Left ventricle myocardium inferior (tissue), 1 donor: ENCODE measurements around the gene ZFP90. TPM values are rescaled to one million over a fixed set of nuclear protein-coding genes. Genes with fewer than 3 reads are reported as not detected.

Experiments used
- DNase-seq: peaks from one replicate; pipeline ENCODE4 v3.0.0-alpha.2; 2020
- H3K27ac ChIP-seq: fragments of 200-600 bp; replicated peaks from 2 replicates; pipeline ENCODE4 v1.8.0; 2021
- H3K27me3 ChIP-seq: fragments of 200-600 bp; 2 replicates; pipeline ENCODE4 v1.8.0; 2021; ENCODE audit warnings: low read depth
- H3K36me3 ChIP-seq: fragments of 200-600 bp; 2 replicates; pipeline ENCODE4 v1.8.0; 2021
- H3K4me1 ChIP-seq: fragments of 200-600 bp; 2 replicates; pipeline ENCODE4 v1.8.0; 2021
- H3K4me3 ChIP-seq: fragments of 200-600 bp; 2 replicates; pipeline ENCODE4 v1.8.0; 2021; ENCODE audit warnings: mild to moderate bottlenecking, moderate library complexity
- H3K9me3 ChIP-seq: fragments of 200-600 bp; replicated peaks from 2 replicates; pipeline ENCODE4 v1.8.0; 2021
- intact Hi-C: fragments of 100-400 bp; cut with micrococcal nuclease; formaldehyde crosslinking; loops from one replicate; pipeline ENCODE4 v1.11.0; 2022
- total RNA-seq: library from RNA; stranded (reverse); fragmentation: NEBNext Ultra II Directional; extraction: Animal tissue kit (Norgen Biotek cat#: 25700); gene quantifications from one replicate; pipeline ENCODE4 v1.2.1, GENCODE V29; 2021
- TF ChIP-seq, protein P1 (sequence below): fragments of 200-600 bp; IDR thresholded peaks from 2 replicates; pipeline ENCODE4 v1.8.0; 2021; ENCODE audit warnings: antibody characterized with exemption, mild to moderate bottlenecking, borderline replicate concordance
- donor health status: DM: no; HTN: yes; CAD: no; lungs with severe emphysema.

The ZFP90 gene
- total RNA-seq, 1 donor from 2014 or later, result 11.0 TPM

DNA sequence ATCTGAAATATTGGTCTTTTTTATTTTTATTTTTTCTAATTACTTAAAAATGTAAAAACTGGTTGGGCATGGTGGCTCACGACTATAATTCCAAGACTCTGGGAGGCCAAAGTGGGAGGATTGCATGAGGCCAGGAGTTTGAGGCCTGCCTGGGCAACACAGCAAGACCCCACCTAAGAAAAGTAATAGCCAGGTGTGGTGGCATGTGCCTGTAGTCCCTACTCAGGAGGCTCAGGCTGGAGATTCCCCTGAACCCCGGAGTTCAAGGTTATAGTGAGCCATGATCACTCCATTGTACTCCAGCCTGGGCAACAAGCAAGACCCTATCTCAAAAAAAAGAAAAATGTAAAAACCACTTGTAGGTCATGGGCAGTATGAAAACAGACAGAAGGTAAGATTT lies 69.2 kb downstream of the ZFP90 start:
- no peaks in the 10 kb centered on the region for H3K27me3 ChIP-seq
- H3K9me3 ChIP-seq, result peaks cover 9% of the 10 kb centered on the region
- no peak overlapping the region for H3K27ac ChIP-seq
- H3K4me3 ChIP-seq, result no peak overlapping the region
- TF ChIP-seq, protein P1, sequence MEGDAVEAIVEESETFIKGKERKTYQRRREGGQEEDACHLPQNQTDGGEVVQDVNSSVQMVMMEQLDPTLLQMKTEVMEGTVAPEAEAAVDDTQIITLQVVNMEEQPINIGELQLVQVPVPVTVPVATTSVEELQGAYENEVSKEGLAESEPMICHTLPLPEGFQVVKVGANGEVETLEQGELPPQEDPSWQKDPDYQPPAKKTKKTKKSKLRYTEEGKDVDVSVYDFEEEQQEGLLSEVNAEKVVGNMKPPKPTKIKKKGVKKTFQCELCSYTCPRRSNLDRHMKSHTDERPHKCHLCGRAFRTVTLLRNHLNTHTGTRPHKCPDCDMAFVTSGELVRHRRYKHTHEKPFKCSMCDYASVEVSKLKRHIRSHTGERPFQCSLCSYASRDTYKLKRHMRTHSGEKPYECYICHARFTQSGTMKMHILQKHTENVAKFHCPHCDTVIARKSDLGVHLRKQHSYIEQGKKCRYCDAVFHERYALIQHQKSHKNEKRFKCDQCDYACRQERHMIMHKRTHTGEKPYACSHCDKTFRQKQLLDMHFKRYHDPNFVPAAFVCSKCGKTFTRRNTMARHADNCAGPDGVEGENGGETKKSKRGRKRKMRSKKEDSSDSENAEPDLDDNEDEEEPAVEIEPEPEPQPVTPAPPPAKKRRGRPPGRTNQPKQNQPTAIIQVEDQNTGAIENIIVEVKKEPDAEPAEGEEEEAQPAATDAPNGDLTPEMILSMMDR, result no peak
- no peaks in the 10 kb centered on the region for H3K4me1 ChIP-seq
- H3K36me3 ChIP-seq, result no peaks in the 10 kb centered on the region
- DNase-seq, result no peak
- intact Hi-C loops, result no loop called here

DNA sequence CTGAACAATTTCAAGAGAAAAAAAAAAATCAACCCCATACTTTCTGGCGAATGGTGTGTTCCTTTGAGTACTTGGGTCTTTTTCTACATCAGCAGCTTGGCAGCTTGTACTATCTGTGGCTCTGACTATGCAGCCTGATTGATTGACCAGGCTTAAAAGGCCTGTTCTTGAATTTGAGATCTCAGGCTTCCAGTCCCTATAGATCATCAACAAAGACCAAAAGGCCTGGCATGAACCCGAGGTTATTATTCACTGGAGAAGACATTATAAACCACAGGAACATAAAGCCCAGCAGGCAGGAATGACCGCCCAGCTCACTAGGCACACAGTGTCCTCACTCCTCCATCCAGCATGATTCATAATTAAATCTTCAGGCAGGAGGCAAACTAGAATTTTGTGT lies 73.9 kb downstream of the ZFP90 start:
- TF ChIP-seq, protein P1, result no peak
- DNase-seq, result no peak
- H3K27ac ChIP-seq, result no peak overlapping the region
- H3K4me3 ChIP-seq, result no peak overlapping the region
- no peaks in the 10 kb centered on the region for H3K36me3 ChIP-seq
- no peaks in the 10 kb centered on the region for H3K4me1 ChIP-seq
- intact Hi-C loops, result no loop called here
- H3K27me3 ChIP-seq, result no peaks in the 10 kb centered on the region
- H3K9me3 ChIP-seq, result peaks cover 22% of the 10 kb centered on the region

DNA sequence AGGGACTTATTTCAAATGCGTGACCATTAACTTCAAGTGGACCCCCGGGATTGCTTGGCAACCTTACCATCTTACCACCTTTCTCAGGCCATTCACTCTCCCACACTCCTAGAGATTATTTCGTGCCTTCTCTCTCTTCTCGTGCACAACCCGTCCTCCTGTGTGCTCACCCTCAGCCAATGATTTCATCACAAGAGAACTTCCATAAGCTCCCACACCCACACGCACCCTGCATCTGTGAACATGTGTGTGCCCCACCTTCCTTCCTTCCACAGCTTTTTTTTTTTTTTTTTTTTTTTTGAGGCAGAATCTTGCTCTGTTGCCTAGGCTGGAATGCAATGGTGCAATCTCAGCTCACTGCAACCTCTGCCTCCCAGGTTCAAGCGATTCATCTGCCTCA lies 78.6 kb downstream of the ZFP90 start:
- intact Hi-C loops, result no loop called here
- H3K27me3 ChIP-seq, result no peaks in the 10 kb centered on the region
- no peaks in the 10 kb centered on the region for H3K36me3 ChIP-seq
- no peak overlapping the region for H3K4me3 ChIP-seq
- H3K4me1 ChIP-seq, result no peaks in the 10 kb centered on the region
- no peak overlapping the region for H3K27ac ChIP-seq
- H3K9me3 ChIP-seq, result peaks cover 23% of the 10 kb centered on the region
- no peak for DNase-seq
- TF ChIP-seq, protein P1, result no peak

Other genes starting within 250 kb of the ZFP90 start
- gene SLC7A6OS, start 228.3 kb upstream of the ZFP90 start, total RNA-seq, result 13.6 TPM
- 25.6 TPM for gene PRMT7, start 228.3 kb upstream of the ZFP90 start, total RNA-seq
- gene SMPD3, start 90.8 kb upstream of the ZFP90 start, total RNA-seq, result 0.16 TPM
- gene CDH3, start 106.0 kb downstream of the ZFP90 start, total RNA-seq, result 0.08 TPM
- 0.11 TPM for gene CDH1, start 198.0 kb downstream of the ZFP90 start, total RNA-seq